ENCODE data around the gene UBL3.

Gene UBL3

GRCh38 chr13:29855784-29856183, 5.4 kb upstream of the UBL3 start:
- no peak for DNase-seq

GRCh38 chr13:29855009-29855408, 4.6 kb upstream of the UBL3 start:
- DNase-seq, result no peak

GRCh38 chr13:29853131-29853530, 2.7 kb upstream of the UBL3 start:
- DNase-seq, result no peak

GRCh38 chr13:29852472-29853054, 2.1 kb upstream of the UBL3 start:
- no peak for DNase-seq

- peak in 4 of 6 experiments; percentile 37 to 67 (median 44) for DNase-seq
Observed at GRCh38 chr13:29849731-29850212, 645 bp downstream of the UBL3 start.

- peak in 3 of 6 experiments; percentile 14 to 62 (median 50) for DNase-seq
Observed at GRCh38 chr13:29849071-29849631, 1.3 kb downstream of the UBL3 start.

- peak in 2 of 6 experiments; percentile 13 to 19 for DNase-seq
Observed at GRCh38 chr13:29847501-29847983, 2.9 kb downstream of the UBL3 start.

GRCh38 chr13:29846475-29847256, 3.8 kb downstream of the UBL3 start:
- DNase-seq, result no peak

GRCh38 chr13:29845440-29846056, 4.9 kb downstream of the UBL3 start:
- DNase-seq, result peak in 2 of 6 experiments; percentile 6 to 14

GRCh38 chr13:29844441-29844840, 6.0 kb downstream of the UBL3 start:
- no peak for DNase-seq

- no peak for DNase-seq
Observed at GRCh38 chr13:29840585-29840984, 9.8 kb downstream of the UBL3 start.

GRCh38 chr13:29835280-29836061, 14.9 kb downstream of the UBL3 start:
- no peak for DNase-seq

GRCh38 chr13:29832761-29833298, 17.6 kb downstream of the UBL3 start:
- DNase-seq, result no peak

GRCh38 chr13:29830000-29830399, 20.4 kb downstream of the UBL3 start:
- no peak for DNase-seq

- DNase-seq, result no peak
Observed at GRCh38 chr13:29819143-29819542, 31.3 kb downstream of the UBL3 start.

GRCh38 chr13:29817604-29818378, 32.6 kb downstream of the UBL3 start:
- no peak for DNase-seq

GRCh38 chr13:29816715-29817114, 33.7 kb downstream of the UBL3 start:
- no peak for DNase-seq

GRCh38 chr13:29815336-29815735, 35.1 kb downstream of the UBL3 start:
- no peak for DNase-seq

GRCh38 chr13:29810898-29811297, 39.5 kb downstream of the UBL3 start:
- DNase-seq, result no peak

- no peak for DNase-seq
Observed at GRCh38 chr13:29810145-29810742, 40.2 kb downstream of the UBL3 start.

- DNase-seq, result no peak
Observed at GRCh38 chr13:29808264-29808663, 42.2 kb downstream of the UBL3 start.
